Stimulated activated naive CD8-positive, alpha-beta T cell treated with anti-CD3 and anti-CD28 coated beads, Interleukin-15, amount 100 ng/mL, for 72 hours (primary cell): ENCODE data around the gene LRRK1.
A peak's percentile ranks its signal among the peaks of the same experiment; 100 is the strongest.
"Not testable (repeated sequence)": the region's sequence is repeated elsewhere in the genome, so short reads cannot be mapped to it uniquely, and the experiment has no call there.

ENCODE experiments used
- ATAC-seq: fragments of 150-1000 bp; cut with Tn5 transposase; 2 replicates; pipeline ENCODE4 v1.10.0; 2021; ENCODE audit warnings: mild to moderate bottlenecking, moderate library complexity
- DNase-seq, 2 donors: peaks; one replicate each; pipeline ENCODE4 v3.0.0; 2021 to 2022
- H3K27ac Mint-ChIP-seq, 2 donors: one replicate each; pipeline ENCODE4 v1.8.0; 2022; ENCODE audit warnings: mild to moderate bottlenecking in 2 of 2, mixed read lengths in 2 of 2, moderate library complexity in 2 of 2
- H3K27me3 Mint-ChIP-seq: one replicate; pipeline ENCODE4 v1.8.0; 2022; ENCODE audit warnings: mixed read lengths
- H3K4me1 Mint-ChIP-seq: one replicate; pipeline ENCODE4 v1.8.0; 2022; ENCODE audit warnings: mild to moderate bottlenecking, mixed read lengths
- H3K4me3 Mint-ChIP-seq, 2 donors: one replicate each; pipeline ENCODE4 v1.8.0; 2022; ENCODE audit warnings: mild to moderate bottlenecking in 2 of 2, mixed read lengths in 2 of 2, moderate library complexity in 1 of 2
- H3K9me3 Mint-ChIP-seq, 2 donors: one replicate each; pipeline ENCODE4 v1.8.0; 2022; ENCODE audit warnings: mixed read lengths in 2 of 2

The LRRK1 gene

DNA sequence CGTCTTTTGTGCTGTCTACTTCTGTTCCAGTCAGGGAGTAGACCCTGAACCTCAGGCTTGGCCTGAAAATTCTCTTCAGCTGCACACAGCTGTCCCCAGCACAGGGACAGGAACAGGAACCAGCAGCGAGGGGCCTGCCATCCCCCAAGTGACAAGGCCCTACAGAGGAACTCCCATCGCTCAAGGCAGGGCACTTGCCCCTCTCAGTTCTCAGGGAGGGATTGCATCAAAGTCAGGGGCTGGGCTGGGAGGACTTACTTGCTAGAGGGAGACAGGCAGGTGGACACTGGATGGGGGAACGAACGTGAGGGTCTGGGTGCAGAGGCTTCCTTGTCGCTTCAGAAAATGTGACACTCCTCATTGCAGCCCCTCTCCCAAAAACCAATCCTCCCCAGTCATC lies 169.1 kb downstream of the LRRK1 start:
- Mint-ChIP-seq H3K4me3 (no peak overlapping the region), H3K4me1 (peaks cover 6% of the 10 kb centered on the region), H3K27ac (peak overlapping the region in 1 of 2 donors; percentile 6), H3K27me3 (peaks cover 7% of the 10 kb centered on the region), H3K9me3 (no peaks in the 10 kb centered on the region)
- ATAC-seq, result no peak
- DNase-seq, result no peak

DNA sequence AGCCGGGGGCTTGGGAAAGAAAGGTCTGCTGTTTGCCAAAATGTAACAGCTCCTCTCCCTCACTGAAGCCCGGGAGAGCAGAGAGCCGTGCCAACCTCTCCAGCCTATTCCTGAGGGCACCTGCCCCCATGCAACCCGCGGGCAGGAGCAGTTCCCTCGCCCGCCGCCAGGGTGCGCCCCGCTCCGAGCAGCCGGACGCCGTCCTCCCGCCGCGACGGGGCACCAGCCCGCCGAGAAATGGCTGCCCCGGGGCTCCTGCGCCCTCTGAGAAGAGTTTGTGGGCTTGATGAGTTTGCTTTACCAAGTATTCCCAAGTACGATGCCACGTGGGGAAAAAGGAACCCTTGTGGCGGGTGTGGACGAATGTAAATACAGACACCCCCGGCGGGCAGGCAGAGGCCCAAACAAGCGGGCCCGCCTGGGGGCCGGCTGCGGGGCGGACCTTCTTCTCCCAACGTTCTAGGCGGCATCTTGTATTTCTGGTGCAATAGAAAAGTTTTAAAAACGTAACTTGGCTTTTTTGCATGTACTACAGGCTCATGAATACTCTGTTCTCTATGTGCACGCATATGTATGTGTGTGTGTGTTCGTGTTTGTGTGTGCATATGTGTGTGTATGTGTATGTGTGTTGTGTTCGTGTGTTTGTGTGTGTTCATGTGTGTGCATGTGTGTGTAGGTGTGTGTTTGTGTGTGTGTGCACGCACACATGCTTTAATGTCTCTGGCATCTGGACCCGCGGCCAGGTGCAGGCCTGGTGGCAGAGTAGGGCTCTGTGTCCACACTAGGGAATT lies 169.8 kb downstream of the LRRK1 start:
- Mint-ChIP-seq H3K4me3 (no peak overlapping the region), H3K27me3 (peaks cover 12% of the 10 kb centered on the region), H3K4me1 (peaks cover 13% of the 10 kb centered on the region), H3K9me3 (no peaks in the 10 kb centered on the region), H3K27ac (peak overlapping the region in 1 of 2 donors; percentile 6)
- DNase-seq, result peak; percentile 83 to 86
- ATAC-seq, result peak; percentile 86

GRCh38 chr15:101089579-101090427 lies 170.6 kb downstream of the LRRK1 start:
- DNase-seq (no peak), ATAC-seq (no peak)
- H3K4me3 Mint-ChIP-seq, result no peak overlapping the region
- H3K27me3 Mint-ChIP-seq, result peaks cover 20% of the 10 kb centered on the region
- no peak overlapping the region for H3K27ac Mint-ChIP-seq
- peaks cover 16% of the 10 kb centered on the region for H3K4me1 Mint-ChIP-seq
- no peaks in the 10 kb centered on the region for H3K9me3 Mint-ChIP-seq

GRCh38 chr15:101090428-101090790 lies 171.3 kb downstream of the LRRK1 start:
- Mint-ChIP-seq H3K27ac (no peak overlapping the region), H3K9me3 (no peaks in the 10 kb centered on the region), H3K27me3 (peaks cover 22% of the 10 kb centered on the region), H3K4me1 (peaks cover 16% of the 10 kb centered on the region), H3K4me3 (no peak overlapping the region)
- DNase-seq (no peak), ATAC-seq (peak; percentile 22)

DNA sequence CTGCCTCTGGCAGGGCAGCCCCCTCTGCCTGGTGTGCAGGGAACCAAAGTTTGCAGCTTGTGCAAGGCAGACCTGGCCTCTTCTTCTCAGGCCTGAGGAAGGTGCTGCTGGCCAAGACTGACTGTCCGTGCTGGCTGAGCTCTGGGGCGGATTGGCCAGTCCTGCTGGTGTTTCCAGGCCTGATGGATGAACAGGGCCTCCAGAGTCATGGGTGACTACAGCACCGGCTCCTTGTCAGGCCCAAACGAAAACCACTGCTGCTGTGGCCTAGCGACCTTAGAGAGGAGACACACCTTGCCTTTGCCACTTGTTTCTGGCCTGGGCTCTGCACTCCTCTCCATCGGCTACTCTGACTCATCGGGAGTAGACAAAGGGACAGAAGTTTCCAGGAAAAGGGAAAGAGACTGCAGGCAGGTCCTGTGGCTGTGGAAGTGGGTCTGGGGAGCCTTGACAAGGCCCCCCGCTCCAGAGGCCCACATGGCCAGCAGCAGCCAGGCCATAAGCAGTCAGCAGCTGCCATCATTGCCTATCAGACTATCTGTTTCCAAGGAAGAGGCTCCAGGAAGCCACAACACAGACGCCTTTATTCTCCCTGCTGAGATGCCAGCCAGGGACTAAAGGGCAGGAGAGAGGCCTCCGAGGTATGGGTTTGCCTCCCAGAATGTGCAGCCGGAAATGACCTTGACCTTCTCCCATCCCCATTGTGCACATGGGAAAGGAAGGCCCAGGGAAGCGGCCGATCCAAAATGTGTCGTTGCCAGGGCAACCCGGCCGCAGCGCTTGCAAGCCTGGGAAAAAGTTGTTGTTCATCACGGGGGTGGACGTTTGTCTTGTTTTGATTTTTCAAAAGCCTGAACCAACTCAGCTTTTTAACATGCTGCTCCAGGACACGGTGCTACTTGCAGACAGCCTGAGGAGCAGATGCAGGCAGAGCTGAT lies 172.2 kb downstream of the LRRK1 start:
- no peak for DNase-seq
- H3K9me3 Mint-ChIP-seq, result no peaks in the 10 kb centered on the region
- peaks cover 29% of the 10 kb centered on the region for H3K27me3 Mint-ChIP-seq
- H3K27ac Mint-ChIP-seq, result no peak overlapping the region
- H3K4me1 Mint-ChIP-seq, result peaks cover 16% of the 10 kb centered on the region
- no peak for ATAC-seq
- H3K4me3 Mint-ChIP-seq, result no peak overlapping the region

- Mint-ChIP-seq H3K9me3 (no peaks in the 10 kb centered on the region), H3K27ac (peak overlapping the region in 1 of 2 donors; percentile 50), H3K4me3 (no peak overlapping the region), H3K27me3 (peaks cover 34% of the 10 kb centered on the region), H3K4me1 (peaks cover 16% of the 10 kb centered on the region)
- ATAC-seq (no peak), DNase-seq (no peak)
These were observed 173.2 kb downstream of the LRRK1 start for GRCh38 chr15:101092156-101092866.

DNA sequence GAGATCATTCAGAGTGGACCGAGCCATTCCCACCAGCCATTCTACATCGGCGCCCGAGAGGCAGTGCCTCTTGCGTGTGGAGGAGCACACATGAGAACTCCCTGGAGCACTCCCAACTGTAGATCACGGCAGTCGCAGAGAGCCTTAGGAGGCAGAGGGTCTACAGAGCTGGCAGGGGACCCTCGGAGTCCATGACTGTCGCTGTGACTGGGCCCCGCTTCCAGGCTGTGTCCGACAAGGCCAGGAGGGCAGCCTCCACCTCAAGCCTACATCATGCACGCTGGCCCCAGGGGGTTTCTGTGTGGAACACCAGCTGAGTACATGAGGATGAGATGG lies 173.7 kb downstream of the LRRK1 start:
- H3K4me1 Mint-ChIP-seq, result peaks cover 16% of the 10 kb centered on the region
- no peaks in the 10 kb centered on the region for H3K9me3 Mint-ChIP-seq

DNA sequence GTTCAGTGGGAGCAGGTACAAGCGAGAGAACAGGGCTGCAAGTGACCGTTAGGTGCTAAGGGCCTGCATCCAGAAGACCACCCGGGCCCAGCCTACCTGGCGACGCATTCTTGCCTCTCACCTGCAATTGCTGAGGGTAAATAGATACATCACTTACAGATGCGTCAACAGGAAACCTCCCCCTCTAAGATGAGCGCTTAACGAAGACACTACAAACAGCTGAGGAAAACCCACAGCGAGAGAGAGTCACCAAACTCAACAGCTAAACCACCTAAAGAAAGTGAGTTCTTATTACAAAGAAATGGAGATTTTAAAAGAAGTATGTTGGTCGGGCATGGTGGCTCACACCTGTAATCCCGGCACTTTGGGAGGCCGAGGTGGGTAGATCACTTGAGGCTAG lies 174.8 kb downstream of the LRRK1 start:
- H3K27me3 Mint-ChIP-seq, result peaks cover 34% of the 10 kb centered on the region
- H3K4me1 Mint-ChIP-seq, result peaks cover 11% of the 10 kb centered on the region

More for the DNA sequence above, 173.7 kb downstream of the LRRK1 start:
- Mint-ChIP-seq H3K4me3 (no peak overlapping the region), H3K27me3 (peaks cover 34% of the 10 kb centered on the region), H3K27ac (no peak overlapping the region)
- DNase-seq (no peak), ATAC-seq (no peak)

GRCh38 chr15:101095796-101096406 lies 176.7 kb downstream of the LRRK1 start:
- not testable (repeated sequence) for ATAC-seq

More for the DNA sequence above, 174.8 kb downstream of the LRRK1 start:
- no peaks in the 10 kb centered on the region for H3K9me3 Mint-ChIP-seq
- no peak overlapping the region for H3K4me3 Mint-ChIP-seq
- no peak for DNase-seq
- ATAC-seq, result no peak
- H3K27ac Mint-ChIP-seq, result peak overlapping the region in 1 of 2 donors; percentile 15

GRCh38 chr15:101097111-101097510 lies 178.0 kb downstream of the LRRK1 start:
- Mint-ChIP-seq H3K4me3 (no peak overlapping the region), H3K27ac (no peak overlapping the region), H3K9me3 (peaks cover 0 to 7% of the 10 kb centered on the region in 2 donors), H3K4me1 (peaks cover 11% of the 10 kb centered on the region), H3K27me3 (peaks cover 34% of the 10 kb centered on the region)
- DNase-seq (no peak), ATAC-seq (no peak)

More at GRCh38 chr15:101095796-101096406, 176.7 kb downstream of the LRRK1 start:
- Mint-ChIP-seq H3K27me3 (peaks cover 34% of the 10 kb centered on the region), H3K4me1 (peaks cover 11% of the 10 kb centered on the region)
- H3K27ac Mint-ChIP-seq, H3K4me3 Mint-ChIP-seq, H3K9me3 Mint-ChIP-seq, DNase-seq: not testable (repeated sequence)

GRCh38 chr15:101099183-101099582 lies 180.0 kb downstream of the LRRK1 start:
- ATAC-seq, result peak; percentile 69
- H3K9me3 Mint-ChIP-seq, result peaks cover 0 to 7% of the 10 kb centered on the region in 2 donors

DNA sequence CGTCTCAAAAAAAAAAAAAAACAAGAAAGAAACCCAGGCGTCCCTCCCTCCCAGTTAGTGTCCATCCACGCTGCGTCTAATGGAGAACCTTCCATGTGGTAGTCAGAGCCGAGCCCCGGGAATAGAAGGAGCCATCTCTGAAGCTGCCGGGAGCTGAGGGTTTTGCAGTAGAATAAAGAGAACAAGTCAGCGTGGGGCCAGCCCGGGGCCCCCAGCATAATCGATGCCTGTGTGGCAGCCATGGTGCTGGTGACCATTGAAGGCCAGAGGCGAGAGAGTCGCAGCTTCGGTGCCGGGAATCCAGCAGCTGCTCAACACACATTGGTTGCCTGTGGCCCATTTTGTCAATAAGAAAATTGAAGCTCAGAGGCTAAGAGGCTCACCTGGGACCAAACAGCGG lies 181.0 kb downstream of the LRRK1 start:
- peaks cover 5% of the 10 kb centered on the region for H3K4me1 Mint-ChIP-seq
- H3K27me3 Mint-ChIP-seq, result peaks cover 18% of the 10 kb centered on the region
- peaks cover 0 to 7% of the 10 kb centered on the region in 2 donors for H3K9me3 Mint-ChIP-seq
- ATAC-seq (no peak), DNase-seq (no peak)
- H3K4me3 Mint-ChIP-seq, result no peak overlapping the region
- peak overlapping the region in 1 of 2 donors; percentile 76 for H3K27ac Mint-ChIP-seq

More at GRCh38 chr15:101099183-101099582, 180.0 kb downstream of the LRRK1 start:
- H3K4me3 Mint-ChIP-seq, result no peak overlapping the region
- peaks cover 27% of the 10 kb centered on the region for H3K27me3 Mint-ChIP-seq
- no peak for DNase-seq
- H3K27ac Mint-ChIP-seq, result no peak overlapping the region
- peaks cover 6% of the 10 kb centered on the region for H3K4me1 Mint-ChIP-seq

GRCh38 chr15:101100593-101101442 lies 181.7 kb downstream of the LRRK1 start:
- ATAC-seq (no peak), DNase-seq (no peak)
- Mint-ChIP-seq H3K9me3 (peaks cover 0 to 7% of the 10 kb centered on the region in 2 donors), H3K27me3 (peaks cover 11% of the 10 kb centered on the region), H3K4me3 (no peak overlapping the region), H3K4me1 (peaks cover 5% of the 10 kb centered on the region), H3K27ac (peak overlapping the region in 1 of 2 donors; percentile 76)
